A549 (cell line): Measurements from ENCODE around the gene RIPPLY3.

ENCODE experiments used
- CBX2 ChIP-seq: fragments of 200-600 bp; sonication (generic); IDR thresholded peaks from 2 replicates; pipeline ENCODE4 v1.6.1; 2016; ENCODE audit warnings: low read depth, mild to moderate bottlenecking, borderline replicate concordance
- CTCF ChIP-seq: fragments of >200 bp; sonication (Bioruptor Twin); formaldehyde crosslinking; IDR thresholded peaks from 3 replicates; pipeline ENCODE4 v1.5.1; 2016
- HDAC2 ChIP-seq: fragments of 200-600 bp; sonication (generic); IDR thresholded peaks from 2 replicates; pipeline ENCODE4 v1.6.1; 2016
- HMGXB4 ChIP-seq: fragments of 250-450 bp; sonication (Bioruptor Pico); IDR thresholded peaks from 2 replicates; pipeline ENCODE4 v1.5.0; 2021; ENCODE audit warnings: mild to moderate bottlenecking, moderate library complexity, borderline replicate concordance
- MYC ChIP-seq: IDR thresholded peaks from 2 replicates; pipeline ENCODE4 v1.6.1; 2012; ENCODE audit warnings: mild to moderate bottlenecking, inconsistent platforms, low read length, improper control_type of control experiment, borderline replicate concordance
- NPAS2 ChIP-seq: fragments of 250-450 bp; sonication (Bioruptor Pico); IDR thresholded peaks from 2 replicates; pipeline ENCODE4 v1.8.0; 2022; ENCODE audit warnings: mild to moderate bottlenecking, moderate library complexity, borderline replicate concordance
- RAD21 ChIP-seq, 2 experiments: fragments of >200 bp in 1 of 2; sonication (Bioruptor Twin) in 1 of 2; formaldehyde crosslinking in 1 of 2; IDR thresholded peaks in 1 of 2; conservative IDR thresholded peaks in 1 of 2; 2 replicates in 1 of 2; 3 replicates in 1 of 2; pipeline ENCODE4 v1.6.1; 2012 to 2018; ENCODE audit warnings: inconsistent platforms in 1 of 2
- TFCP2L1 ChIP-seq: fragments of 250-450 bp; sonication (Bioruptor Pico); IDR thresholded peaks from 2 replicates; pipeline ENCODE4 v1.5.0; 2021; ENCODE audit warnings: mild to moderate bottlenecking

DNA sequence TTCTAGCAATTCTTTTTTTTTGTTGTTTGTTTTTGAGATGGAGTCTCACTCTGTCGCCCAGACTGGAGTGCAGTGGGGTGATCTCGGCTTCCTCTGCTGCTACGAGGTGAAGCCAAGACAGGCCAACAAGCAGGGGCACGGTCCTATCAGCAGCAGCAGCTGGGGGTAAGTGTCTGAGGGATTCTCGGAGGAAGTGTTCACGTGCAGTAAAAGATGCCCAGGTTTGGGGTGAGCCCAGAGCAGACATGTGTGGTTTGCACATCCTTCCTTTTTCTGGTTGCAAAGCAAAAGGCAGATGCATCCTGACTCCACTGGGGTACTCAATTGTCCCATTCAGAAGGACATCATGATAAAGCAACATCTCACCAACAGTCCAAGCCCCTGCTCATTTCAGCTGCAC, 38.6 kb downstream of the RIPPLY3 start:
- no peak for TF ChIP-seq CTCF
- no peak for TF ChIP-seq TFCP2L1 (CRISPR knock-in tag)
- TF ChIP-seq HDAC2 = no peak
- no peak for TF ChIP-seq CBX2
- no peak for TF ChIP-seq NPAS2 (CRISPR knock-in tag)
- no peak for TF ChIP-seq RAD21 (conservative IDR thresholded peaks at IDR 0.05 in 1 of 2, IDR thresholded peaks at IDR 0.05 in 1 of 2)
- no peak for TF ChIP-seq MYC
- no peak for TF ChIP-seq HMGXB4
